HFFc6 (cell line): ENCODE measurements around the gene PLIN4. TPM values are rescaled to one million over a fixed set of nuclear protein-coding genes. Genes with fewer than 3 reads are reported as not detected.
A peak's percentile ranks its signal among the peaks of the same experiment; 100 is the strongest.

Experiments used
- DNase-seq: peaks from one replicate; pipeline ENCODE4 v3.0.0-alpha.2; 2018
- H3K27ac Mint-ChIP-seq: 2 replicates; pipeline ENCODE4 v1.8.0; 2020; ENCODE audit warnings: mild to moderate bottlenecking, mixed read lengths
- H3K27me3 Mint-ChIP-seq: 2 replicates; pipeline ENCODE4 v1.8.0; 2021; ENCODE audit warnings: mild to moderate bottlenecking, moderate library complexity, mixed read lengths; ENCODE audit not compliant: insufficient read depth
- H3K36me3 Mint-ChIP-seq: 2 replicates; pipeline ENCODE4 v1.8.0; 2021; ENCODE audit warnings: low read depth, mixed read lengths
- H3K4me1 Mint-ChIP-seq: 2 replicates; pipeline ENCODE4 v1.8.0; 2020; ENCODE audit warnings: low read depth, mixed read lengths
- H3K4me3 Mint-ChIP-seq: 2 replicates; pipeline ENCODE4 v1.8.0; 2020; ENCODE audit warnings: mild to moderate bottlenecking, moderate library complexity, mixed read lengths
- H3K9me3 Mint-ChIP-seq: 2 replicates; pipeline ENCODE4 v1.8.0; 2020; ENCODE audit warnings: mild to moderate bottlenecking, mixed read lengths
- CTCF ChIP-seq: fragments of 200-600 bp; sonication (generic); IDR thresholded peaks from 2 replicates; pipeline ENCODE4 v1.5.0; 2021; ENCODE audit warnings: antibody characterized with exemption, mild to moderate bottlenecking
- total RNA-seq, 6 experiments: library from RNA; stranded (reverse); fragmentation: NEBNext Ultra II Directional; extraction: Animal tissue kit (Norgen Biotek cat#: 25700); gene quantifications; 2 replicates in 1 of 6; 3 replicates in 5 of 6; pipeline ENCODE4 v1.2.3, GENCODE V29; 2021

Gene PLIN4
- total RNA-seq, 6 experiments from 2014 or later: not detected

DNA sequence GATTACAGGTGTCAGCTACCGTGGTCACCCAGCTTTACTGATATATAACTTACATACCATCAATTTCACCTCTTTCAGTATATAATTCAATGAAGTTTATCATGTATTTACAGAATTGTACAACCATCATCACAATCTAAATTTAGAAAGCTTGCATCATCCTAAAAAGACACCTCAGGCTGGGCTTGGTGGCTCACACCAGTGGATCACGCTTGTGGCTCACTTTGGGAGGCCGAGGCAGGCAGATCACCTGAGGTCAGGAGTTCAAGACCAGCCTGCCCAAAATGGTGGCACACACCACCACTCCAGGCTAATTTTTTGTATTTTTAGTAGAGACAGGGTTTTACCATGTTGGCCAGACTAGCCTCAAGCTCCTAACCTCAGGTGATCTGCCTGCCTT lies 50.5 kb downstream of the PLIN4 start:
- H3K4me1 Mint-ChIP-seq: peaks cover 6% of the 10 kb centered on the region; the same call in 1 of the 2 replicates
- H3K36me3 Mint-ChIP-seq: no peaks in the 10 kb centered on the region
- H3K27me3 Mint-ChIP-seq: no peaks in the 10 kb centered on the region
- H3K4me3 Mint-ChIP-seq: no peak overlapping the region
- H3K27ac Mint-ChIP-seq: no peak overlapping the region
- no peak for TF ChIP-seq CTCF
- no peak for DNase-seq
- no peaks in the 10 kb centered on the region for H3K9me3 Mint-ChIP-seq

GRCh38 chr19:4464815-4465581 lies 53.3 kb downstream of the PLIN4 start:
- H3K36me3 Mint-ChIP-seq: no peaks in the 10 kb centered on the region
- no peak overlapping the region for H3K27ac Mint-ChIP-seq

GRCh38 chr19:4457654-4458395 lies 60.5 kb downstream of the PLIN4 start, which contains the start of gene UBXN6:
TSS of gene UBXN6 (minus strand) at chr19:4457794. CDS start at chr19:4457697, 97 bp downstream.
- H3K27ac Mint-ChIP-seq: peak within 1 kb of the TSS; percentile 99
- H3K9me3 Mint-ChIP-seq: no peaks in the 10 kb centered on the region

More at GRCh38 chr19:4464815-4465581, 53.3 kb downstream of the PLIN4 start:
- no peaks in the 10 kb centered on the region for H3K27me3 Mint-ChIP-seq
- TF ChIP-seq CTCF: no peak
- no peaks in the 10 kb centered on the region for H3K9me3 Mint-ChIP-seq
- no peak overlapping the region for H3K4me3 Mint-ChIP-seq
- 0 out of 2 replicates have a peak, but pooled peaks cover under 1% of the 10 kb centered on the region for H3K4me1 Mint-ChIP-seq
- DNase-seq: no peak

DNA sequence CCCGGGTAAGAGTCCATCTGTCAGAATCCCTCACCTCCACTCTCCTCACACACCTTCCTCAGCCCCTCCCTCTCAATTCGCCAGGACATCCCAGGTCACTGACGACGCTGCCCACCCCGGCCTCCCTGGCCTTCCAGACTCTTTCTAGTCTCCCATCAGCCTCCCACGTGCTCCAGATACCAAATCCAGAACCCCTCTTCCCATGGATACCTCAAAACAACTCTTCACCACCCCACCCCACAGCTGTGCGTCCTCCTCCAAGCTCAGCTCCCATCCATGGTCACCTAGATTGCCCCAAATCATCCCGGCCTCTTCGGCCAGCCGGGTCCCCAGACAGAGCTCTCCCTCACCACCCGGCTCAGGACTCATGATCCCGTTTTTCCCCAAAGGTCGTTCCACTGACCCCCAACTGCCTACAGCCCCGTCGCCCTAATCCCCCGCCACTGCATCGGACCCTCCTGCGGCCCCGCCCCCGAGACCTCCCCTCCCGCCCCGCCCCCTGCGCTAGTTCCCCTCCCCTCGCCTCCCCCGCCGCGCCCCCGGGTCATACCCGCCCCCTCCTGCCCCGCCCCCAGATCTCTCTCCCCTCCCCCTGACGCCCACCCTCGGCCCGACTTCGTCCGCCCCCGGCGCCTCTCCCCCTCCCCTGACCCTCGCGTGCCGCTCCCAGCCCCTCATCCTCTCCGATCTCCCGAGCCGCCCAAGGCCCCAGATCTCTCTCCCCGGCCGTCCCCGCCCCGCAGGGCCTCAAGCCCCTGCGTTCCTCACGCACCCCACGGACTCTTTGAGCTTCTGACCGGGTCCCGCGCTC lies 61.2 kb downstream of the PLIN4 start:
- H3K4me3 Mint-ChIP-seq: peak overlapping the region; percentile 99
- H3K27me3 Mint-ChIP-seq: peaks cover 6% of the 10 kb centered on the region
- H3K9me3 Mint-ChIP-seq: no peaks in the 10 kb centered on the region
- H3K36me3 Mint-ChIP-seq: no peaks in the 10 kb centered on the region
- H3K4me1 Mint-ChIP-seq: peaks cover 24% of the 10 kb centered on the region
- TF ChIP-seq CTCF: no peak
- peak overlapping the region; percentile 99 for H3K27ac Mint-ChIP-seq
- DNase-seq: peak; percentile 37

More at GRCh38 chr19:4457654-4458395, 60.5 kb downstream of the PLIN4 start, which contains the start of gene UBXN6:
- no peak for TF ChIP-seq CTCF
- H3K27me3 Mint-ChIP-seq: peaks cover 6% of the 10 kb centered on the region
- H3K4me3 Mint-ChIP-seq: peak within 1 kb of the TSS; percentile 99
- peaks cover 24% of the 10 kb centered on the region for H3K4me1 Mint-ChIP-seq
- no peaks in the 10 kb centered on the region for H3K36me3 Mint-ChIP-seq
- DNase-seq: peak; percentile 100

- TF ChIP-seq CTCF: no peak
- Mint-ChIP-seq H3K27me3 (peaks cover 6% of the 10 kb centered on the region), H3K4me3 (peak overlapping the region; percentile 99), H3K4me1 (peaks cover 24% of the 10 kb centered on the region), H3K27ac (peak overlapping the region; percentile 99), H3K36me3 (no peaks in the 10 kb centered on the region), H3K9me3 (no peaks in the 10 kb centered on the region)
- DNase-seq: peak; percentile 47
These were observed 61.8 kb downstream of the PLIN4 start for GRCh38 chr19:4456476-4456842.
